Renal cortex interstitium (tissue), 15 donors: ENCODE measurements around the gene PODNL1. TPM values are rescaled to one million over a fixed set of nuclear protein-coding genes. Genes with fewer than 3 reads are reported as not detected.

Experiments
- DNase-seq, 11 donors: peaks; one replicate each; pipeline ENCODE4 v3.0.0-alpha.2; 2013; ENCODE audit warnings: low read depth in 9 of 11, low spot score in 4 of 11; ENCODE audit errors: extremely low read depth in 1 of 11
- long read RNA-seq, 16 experiments: transcript quantifications; one replicate each; lab custom pipeline, GENCODE V29; 2026
- polyA plus RNA-seq, 3 donors: library from polyadenylated mRNA; unstranded; fragments of 120-200 nt; gene quantifications; one replicate each; pipeline ENCODE4 v1.2.1, GENCODE V29; 2013; ENCODE audit not compliant: insufficient read length in 3 of 3

Gene PODNL1
- 1 to 10 TPM; 1.2 to 1.5 (median 1.2) TPM for polyA plus RNA-seq
- long read RNA-seq, donor 1 = 0 reads
- long read RNA-seq, donor 2 = 0 reads
- long read RNA-seq, donor 3, partial matches to known transcripts = 0 of 1 reads
- long read RNA-seq, donor 3, other reads (novel, unspliced or antisense) = 0 of 1 reads
- long read RNA-seq, donor 4 = 0 reads
- long read RNA-seq, donor 5, partial matches to known transcripts = 42 of 42 reads
- long read RNA-seq, donor 5, other reads (novel, unspliced or antisense) = 0 of 42 reads
- long read RNA-seq, donor 6 = 0 reads
- long read RNA-seq, donor 7, partial matches to known transcripts = 0 of 5 reads
- long read RNA-seq, donor 7, other reads (novel, unspliced or antisense) = 5 of 5 reads
- long read RNA-seq, donor 8 = 0 reads
- long read RNA-seq, donor 9 = 0 reads
- long read RNA-seq, donor 10 = 0 reads
- long read RNA-seq, donor 11 = 0 reads
- long read RNA-seq, donor 12, partial matches to known transcripts = 15 of 15 reads
- long read RNA-seq, donor 12, other reads (novel, unspliced or antisense) = 0 of 15 reads
- long read RNA-seq, donor 13 = 0 reads
- long read RNA-seq, donor 14 = 0 reads
- long read RNA-seq, donor 15 = 0 reads
- long read RNA-seq, donor 16, partial matches to known transcripts = 47 of 55 reads
- long read RNA-seq, donor 16, other reads (novel, unspliced or antisense) = 8 of 55 reads

- no peak for DNase-seq
Measured at GRCh38 chr19:13938301-13939064, at the start of gene PODNL1. TSS of gene PODNL1 (minus strand) at chr19:13938417. CDS start at chr19:13938181, 236 bp downstream.

GRCh38 chr19:13987101-13987890, 49.1 kb upstream of the PODNL1 start:
- DNase-seq = no peak

GRCh38 chr19:13986348-13986904, 48.2 kb upstream of the PODNL1 start:
- DNase-seq = peak in 2 of 11 donors; percentile 44 to 61

- DNase-seq = no peak
Measured at GRCh38 chr19:13985771-13986347, 47.6 kb upstream of the PODNL1 start.

- no peak for DNase-seq
Measured at GRCh38 chr19:13984875-13985741, 46.9 kb upstream of the PODNL1 start.

- no peak for DNase-seq
Measured at GRCh38 chr19:13984186-13984585, 46.0 kb upstream of the PODNL1 start.

GRCh38 chr19:13983213-13983889, 45.1 kb upstream of the PODNL1 start:
- DNase-seq = no peak

GRCh38 chr19:13982773-13983172, 44.6 kb upstream of the PODNL1 start:
- no peak for DNase-seq

GRCh38 chr19:13981988-13982501, 43.8 kb upstream of the PODNL1 start:
- DNase-seq = no peak

- no peak for DNase-seq
Measured at GRCh38 chr19:13981467-13981866, 43.2 kb upstream of the PODNL1 start.

- no peak for DNase-seq
Measured at GRCh38 chr19:13981021-13981420, 42.8 kb upstream of the PODNL1 start.

GRCh38 chr19:13980340-13980739, 42.1 kb upstream of the PODNL1 start:
- DNase-seq = no peak

- DNase-seq = no peak
Measured at GRCh38 chr19:13979686-13980085, 41.5 kb upstream of the PODNL1 start.

- no peak for DNase-seq
Measured at GRCh38 chr19:13979244-13979615, 41.0 kb upstream of the PODNL1 start.

- peak in 7 of 11 donors; percentile 72 to 84 (median 74) for DNase-seq
Measured at GRCh38 chr19:13978351-13979243, 40.4 kb upstream of the PODNL1 start.

- DNase-seq = no peak
Measured at GRCh38 chr19:13977803-13978202, 39.6 kb upstream of the PODNL1 start.
